ENCODE results near the gene WDPCP. TPM values are rescaled to one million over a fixed set of nuclear protein-coding genes. Genes with fewer than 3 reads are reported as not detected.

Gene WDPCP
- total RNA-seq, 1 donor from 2014 or later = 13.3 TPM

DNA sequence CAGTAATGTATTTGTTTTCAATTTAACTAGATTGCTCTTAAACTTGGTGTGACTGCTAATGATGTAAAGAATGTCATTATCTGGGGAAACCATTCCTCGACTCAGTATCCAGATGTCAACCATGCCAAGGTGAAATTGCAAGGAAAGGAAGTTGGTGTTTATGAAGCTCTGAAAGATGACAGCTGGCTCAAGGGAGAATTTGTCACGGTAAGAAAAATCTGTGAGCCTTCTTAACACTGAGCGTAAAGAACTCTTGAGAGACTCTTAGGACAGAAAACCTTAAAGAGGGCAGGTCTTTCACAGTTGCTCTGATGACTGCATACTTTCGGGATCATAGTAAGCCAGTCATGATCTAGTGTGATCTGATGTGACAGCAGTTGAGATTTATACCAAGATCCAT lies 16.4 kb upstream of the WDPCP start:
- no peak overlapping the region for H3K27ac ChIP-seq
- DNase-seq (ENCODE audit: extremely low spot score in 2 of 2) = no peak
- intact Hi-C loops (cut with DNase I) = no loop called here
- no peaks in the 10 kb centered on the region for H3K9me3 ChIP-seq
- peaks cover 3 to 60% of the 10 kb centered on the region in 2 donors for H3K36me3 ChIP-seq
- no peak overlapping the region for H3K4me3 ChIP-seq
- H3K4me1 ChIP-seq = no peaks in the 10 kb centered on the region
- no peaks in the 10 kb centered on the region for H3K27me3 ChIP-seq
- TF ChIP-seq, protein P1, sequence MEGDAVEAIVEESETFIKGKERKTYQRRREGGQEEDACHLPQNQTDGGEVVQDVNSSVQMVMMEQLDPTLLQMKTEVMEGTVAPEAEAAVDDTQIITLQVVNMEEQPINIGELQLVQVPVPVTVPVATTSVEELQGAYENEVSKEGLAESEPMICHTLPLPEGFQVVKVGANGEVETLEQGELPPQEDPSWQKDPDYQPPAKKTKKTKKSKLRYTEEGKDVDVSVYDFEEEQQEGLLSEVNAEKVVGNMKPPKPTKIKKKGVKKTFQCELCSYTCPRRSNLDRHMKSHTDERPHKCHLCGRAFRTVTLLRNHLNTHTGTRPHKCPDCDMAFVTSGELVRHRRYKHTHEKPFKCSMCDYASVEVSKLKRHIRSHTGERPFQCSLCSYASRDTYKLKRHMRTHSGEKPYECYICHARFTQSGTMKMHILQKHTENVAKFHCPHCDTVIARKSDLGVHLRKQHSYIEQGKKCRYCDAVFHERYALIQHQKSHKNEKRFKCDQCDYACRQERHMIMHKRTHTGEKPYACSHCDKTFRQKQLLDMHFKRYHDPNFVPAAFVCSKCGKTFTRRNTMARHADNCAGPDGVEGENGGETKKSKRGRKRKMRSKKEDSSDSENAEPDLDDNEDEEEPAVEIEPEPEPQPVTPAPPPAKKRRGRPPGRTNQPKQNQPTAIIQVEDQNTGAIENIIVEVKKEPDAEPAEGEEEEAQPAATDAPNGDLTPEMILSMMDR (IDR thresholded peaks at IDR 0.05) = no peak
- TF ChIP-seq POLR2AphosphoS5 (IDR thresholded peaks at IDR 0.05; ENCODE audit: insufficient read depth in 1 of 2, low read depth in 1 of 2) (no peak), POLR2A (IDR thresholded peaks at IDR 0.05) (no peak)

DNA sequence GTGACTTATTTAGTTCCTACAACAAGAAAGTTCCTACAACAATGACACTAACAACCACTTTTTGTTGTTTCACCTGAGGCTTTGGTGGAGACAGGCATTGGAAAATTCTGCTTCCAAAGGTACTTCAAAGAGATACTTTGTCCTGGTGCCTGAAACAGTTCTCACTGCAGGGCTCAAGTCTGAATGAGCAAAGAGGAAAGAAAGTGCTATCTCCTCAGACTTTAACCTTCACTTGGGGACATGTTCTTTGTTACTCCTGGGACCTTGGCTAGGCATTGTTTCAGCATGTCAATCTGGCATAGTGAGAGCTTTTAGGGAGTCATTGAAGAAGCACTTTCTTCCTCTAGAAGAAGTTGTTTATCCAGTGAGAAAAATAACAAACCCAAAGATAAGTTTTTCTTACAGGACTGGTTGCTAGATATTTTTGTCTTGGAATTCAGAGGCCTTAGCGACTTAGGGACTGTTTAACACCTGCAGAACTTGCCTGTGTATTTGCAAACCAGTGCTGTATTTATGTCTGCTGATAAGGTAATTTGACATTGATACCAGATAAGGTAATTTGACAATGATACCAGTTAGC lies 12.7 kb upstream of the WDPCP start:
- Histone ChIP-seq H3K36me3 (peaks cover 3 to 60% of the 10 kb centered on the region in 2 donors), H3K27me3 (no peaks in the 10 kb centered on the region), H3K4me1 (no peaks in the 10 kb centered on the region), H3K9me3 (no peaks in the 10 kb centered on the region), H3K4me3 (no peak overlapping the region), H3K27ac (no peak overlapping the region)
- TF ChIP-seq POLR2A (IDR thresholded peaks at IDR 0.05) = no peak
- TF ChIP-seq, protein P1 (IDR thresholded peaks at IDR 0.05) = no peak
- no peak for TF ChIP-seq POLR2AphosphoS5 (IDR thresholded peaks at IDR 0.05; ENCODE audit: insufficient read depth in 1 of 2, low read depth in 1 of 2)
- DNase-seq (ENCODE audit: extremely low spot score in 2 of 2) = no peak
- intact Hi-C loops (cut with DNase I) = no loop called here

DNA sequence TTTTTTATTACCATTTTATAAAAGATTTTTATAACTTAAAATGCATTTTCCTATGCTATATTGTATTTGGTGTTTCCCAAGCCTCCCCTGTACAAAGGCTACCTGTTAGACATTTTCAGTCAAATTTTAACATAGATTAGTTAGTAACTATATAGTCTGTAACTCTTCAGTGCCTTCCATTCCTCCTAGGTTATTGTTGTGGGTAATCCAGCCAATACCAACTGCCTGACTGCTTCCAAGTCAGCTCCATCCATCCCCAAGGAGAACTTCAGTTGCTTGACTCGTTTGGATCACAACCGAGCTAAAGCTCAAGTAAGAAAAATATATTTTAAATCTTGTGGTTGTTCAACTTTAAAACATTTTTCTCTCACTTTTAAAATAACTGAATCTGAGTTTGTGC lies 10.7 kb upstream of the WDPCP start:
- TF ChIP-seq POLR2AphosphoS5 (IDR thresholded peaks at IDR 0.05; ENCODE audit: insufficient read depth in 1 of 2, low read depth in 1 of 2) (no peak), POLR2A (IDR thresholded peaks at IDR 0.05) (no peak)
- TF ChIP-seq, protein P1 (IDR thresholded peaks at IDR 0.05) = no peak
- no peak overlapping the region for H3K4me3 ChIP-seq
- no peak for DNase-seq (ENCODE audit: extremely low spot score in 2 of 2)
- H3K4me1 ChIP-seq = peaks cover 2% of the 10 kb centered on the region
- no peaks in the 10 kb centered on the region for H3K9me3 ChIP-seq
- peaks cover 3 to 59% of the 10 kb centered on the region in 2 donors for H3K36me3 ChIP-seq
- intact Hi-C loops (cut with DNase I) = no loop called here
- H3K27me3 ChIP-seq = no peaks in the 10 kb centered on the region
- H3K27ac ChIP-seq = no peak overlapping the region

DNA sequence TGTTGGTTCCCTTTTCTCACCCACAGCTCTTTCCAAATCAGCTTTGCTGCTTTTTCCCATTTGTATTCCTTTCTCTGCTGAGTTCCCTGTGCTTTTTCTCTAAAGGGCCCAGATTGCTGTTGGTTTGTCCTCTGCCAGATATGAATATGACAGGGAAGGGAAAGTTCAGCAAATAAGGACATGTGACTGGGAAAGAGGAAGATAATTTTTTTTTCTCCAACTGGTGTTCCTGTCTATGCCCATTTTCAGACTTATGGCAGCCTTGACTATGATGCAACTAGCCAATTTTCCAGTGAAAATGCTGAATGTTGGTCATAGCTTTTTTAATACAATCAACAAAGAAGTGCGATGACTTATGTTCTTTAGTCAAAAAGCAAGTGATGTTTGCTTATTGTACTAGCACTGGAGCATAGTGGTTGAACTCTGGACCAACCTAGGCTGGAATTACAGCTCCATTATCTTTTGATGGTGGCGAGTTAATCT lies 8.2 kb upstream of the WDPCP start:
- TF ChIP-seq, protein P1 (IDR thresholded peaks at IDR 0.05) = no peak
- TF ChIP-seq POLR2AphosphoS5 (IDR thresholded peaks at IDR 0.05; ENCODE audit: insufficient read depth in 1 of 2, low read depth in 1 of 2) (no peak), POLR2A (IDR thresholded peaks at IDR 0.05) (no peak)
- intact Hi-C loops (cut with DNase I) = no loop called here
- no peak overlapping the region for H3K4me3 ChIP-seq
- no peak for DNase-seq (ENCODE audit: extremely low spot score in 2 of 2)
- peaks cover 0 to 40% of the 10 kb centered on the region in 2 donors for H3K36me3 ChIP-seq
- H3K27ac ChIP-seq = no peak overlapping the region
- H3K4me1 ChIP-seq = peaks cover 5% of the 10 kb centered on the region
- no peaks in the 10 kb centered on the region for H3K9me3 ChIP-seq
- no peaks in the 10 kb centered on the region for H3K27me3 ChIP-seq

DNA sequence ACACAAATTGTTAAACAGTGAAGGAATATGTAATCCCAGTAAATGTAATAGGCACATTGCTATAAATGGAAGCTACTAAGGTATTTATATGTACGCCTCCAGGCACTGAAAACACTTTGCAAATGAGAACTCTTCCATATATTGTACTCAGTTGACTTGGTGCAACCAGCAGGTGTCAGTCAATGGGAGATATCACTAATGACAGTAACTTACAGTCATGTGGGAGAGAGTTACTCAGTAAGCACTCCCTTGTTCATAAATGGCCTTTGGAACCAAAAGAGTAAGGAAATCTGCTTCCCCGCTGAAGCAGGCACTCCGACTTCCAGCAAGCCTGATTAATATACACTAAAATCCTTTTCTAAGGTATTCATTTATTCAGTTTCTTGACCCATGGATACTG lies 6.4 kb upstream of the WDPCP start:
- H3K27ac ChIP-seq = no peak overlapping the region
- H3K4me3 ChIP-seq = no peak overlapping the region
- H3K9me3 ChIP-seq = no peaks in the 10 kb centered on the region
- DNase-seq (ENCODE audit: extremely low spot score in 2 of 2) = no peak
- TF ChIP-seq, protein P1 (IDR thresholded peaks at IDR 0.05) = no peak
- no peak for TF ChIP-seq POLR2A (IDR thresholded peaks at IDR 0.05)
- no peak for TF ChIP-seq POLR2AphosphoS5 (IDR thresholded peaks at IDR 0.05; ENCODE audit: insufficient read depth in 1 of 2, low read depth in 1 of 2)
- H3K4me1 ChIP-seq = peaks cover 22% of the 10 kb centered on the region
- peaks cover 0 to 25% of the 10 kb centered on the region in 2 donors for H3K36me3 ChIP-seq
- intact Hi-C loops (cut with DNase I) = no loop called here
- H3K27me3 ChIP-seq = no peaks in the 10 kb centered on the region

Measured in vagina (tissue), 2 donors.